Muscle of leg (tissue), 11 donors: ENCODE results near the gene ZBTB25. TPM values are rescaled to one million over a fixed set of nuclear protein-coding genes. Genes with fewer than 3 reads are reported as not detected.

Source experiments
- DNase-seq: peaks from one replicate; pipeline ENCODE4 v3.0.0; 2013
- H3K27ac ChIP-seq: one replicate; pipeline ENCODE4 v1.5.1; 2013; ENCODE audit warnings: mild to moderate bottlenecking, low read length, control low read depth
- H3K27me3 ChIP-seq: one replicate; pipeline ENCODE4 v1.6.1; 2013; ENCODE audit warnings: low read length; ENCODE audit not compliant: control insufficient read depth, insufficient read depth
- H3K36me3 ChIP-seq: one replicate; pipeline ENCODE4 v1.6.1; 2013; ENCODE audit warnings: low read length; ENCODE audit not compliant: control insufficient read depth, insufficient read depth
- H3K4me1 ChIP-seq: one replicate; pipeline ENCODE4 v1.6.1; 2013; ENCODE audit warnings: low read length; ENCODE audit not compliant: control insufficient read depth, insufficient read depth
- H3K4me3 ChIP-seq: one replicate; pipeline ENCODE4 v1.5.1; 2013; ENCODE audit warnings: low read length, control low read depth
- H3K9me3 ChIP-seq: replicated peaks from 2 replicates; pipeline ENCODE4 v1.6.1; 2013; ENCODE audit warnings: low read depth, low read length; ENCODE audit not compliant: control insufficient read depth
- WGBS: methylation state at CpG from one replicate; pipeline ENCODE4 v1.1.5; 2013; ENCODE audit warnings: missing lambda C conversion rate; ENCODE audit not compliant: insufficient coverage; 5-methylcytosine and 5-hydroxymethylcytosine counted together
- polyA plus RNA-seq, 8 donors: library from polyadenylated mRNA; unstranded; fragments of 120-200 nt; gene quantifications; one replicate each; pipeline versions ENCODE4 v1.2.1 to v1.2.3, GENCODE V29; 2013; ENCODE audit warnings: inconsistent platforms in 1 of 8, low replicate concordance in 1 of 8; ENCODE audit not compliant: insufficient read length in 8 of 8, insufficient read depth in 1 of 8
- total RNA-seq: library from RNA; stranded (reverse); fragments of 120-200 nt; gene quantifications from one replicate; pipeline ENCODE4 v1.2.4, GENCODE V29; 2013

The ZBTB25 gene
- total and polyA plus RNA-seq, 9 donors: 4.8 to 8.6 (median 7.1) TPM

- no peak overlapping the region for H3K4me3 ChIP-seq
- peak; percentile 43 for DNase-seq
- no peaks in the 10 kb centered on the region for H3K27me3 ChIP-seq
- H3K27ac ChIP-seq: no peak overlapping the region
- no peaks in the 10 kb centered on the region for H3K36me3 ChIP-seq
- H3K9me3 ChIP-seq: no peaks in the 10 kb centered on the region
- no peaks in the 10 kb centered on the region for H3K4me1 ChIP-seq
Measured at GRCh38 chr14:64478634-64479250, 24.9 kb downstream of the ZBTB25 start.

- H3K4me3 ChIP-seq: no peak overlapping the region
- no peaks in the 10 kb centered on the region for H3K36me3 ChIP-seq
- no peak overlapping the region for H3K27ac ChIP-seq
- no peaks in the 10 kb centered on the region for H3K4me1 ChIP-seq
- H3K9me3 ChIP-seq: no peaks in the 10 kb centered on the region
- 84% methylated on average over 6 of the region's 8 CpGs for WGBS
- DNase-seq: no peak
- no peaks in the 10 kb centered on the region for H3K27me3 ChIP-seq
Measured at GRCh38 chr14:64476438-64476837, 27.2 kb downstream of the ZBTB25 start.

DNA sequence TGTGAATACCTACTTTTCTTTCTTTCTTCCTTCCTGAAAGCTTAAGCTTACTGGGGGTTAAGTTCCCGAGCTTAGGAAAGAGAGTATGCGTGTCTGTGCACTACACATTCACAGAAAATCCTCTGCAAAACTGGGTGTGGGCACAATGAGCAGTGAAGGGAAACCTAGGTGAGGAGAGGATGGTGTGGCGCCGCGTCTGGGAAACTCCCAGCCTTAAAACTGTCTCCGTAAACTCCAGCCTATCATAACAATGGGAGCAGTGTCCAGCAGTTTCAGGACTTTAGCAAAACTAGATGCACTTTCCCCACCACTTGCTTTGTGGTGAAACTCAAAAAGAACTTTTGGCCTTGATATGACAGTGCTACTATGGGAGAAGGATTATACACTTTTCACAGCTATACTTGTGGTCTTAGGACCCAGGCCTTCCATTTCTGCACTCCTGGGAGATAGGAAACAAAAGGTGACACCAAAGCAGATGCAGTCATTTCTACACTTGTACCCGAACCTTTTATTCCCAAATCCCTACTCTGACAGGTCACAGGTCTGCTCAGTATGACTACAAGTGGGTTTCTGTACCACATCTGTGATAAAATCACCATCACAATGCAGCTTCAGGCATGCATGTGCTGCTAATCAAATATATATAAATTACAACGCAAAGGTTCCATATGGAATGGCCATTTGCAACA lies 27.9 kb downstream of the ZBTB25 start:
- no peak for DNase-seq
- Histone ChIP-seq H3K27ac (no peak overlapping the region), H3K9me3 (no peaks in the 10 kb centered on the region), H3K4me3 (no peak overlapping the region), H3K27me3 (no peaks in the 10 kb centered on the region), H3K36me3 (no peaks in the 10 kb centered on the region), H3K4me1 (no peaks in the 10 kb centered on the region)
- WGBS: 43% methylated on average over 1 of the region's 8 CpGs

GRCh38 chr14:64474698-64475097 lies 28.9 kb downstream of the ZBTB25 start:
- no peak for DNase-seq
- Histone ChIP-seq H3K36me3 (no peaks in the 10 kb centered on the region), H3K4me3 (no peak overlapping the region), H3K4me1 (no peaks in the 10 kb centered on the region), H3K9me3 (no peaks in the 10 kb centered on the region), H3K27ac (no peak overlapping the region), H3K27me3 (no peaks in the 10 kb centered on the region)
- WGBS: no CpG with 5 or more reads among the region's 4 CpGs

DNA sequence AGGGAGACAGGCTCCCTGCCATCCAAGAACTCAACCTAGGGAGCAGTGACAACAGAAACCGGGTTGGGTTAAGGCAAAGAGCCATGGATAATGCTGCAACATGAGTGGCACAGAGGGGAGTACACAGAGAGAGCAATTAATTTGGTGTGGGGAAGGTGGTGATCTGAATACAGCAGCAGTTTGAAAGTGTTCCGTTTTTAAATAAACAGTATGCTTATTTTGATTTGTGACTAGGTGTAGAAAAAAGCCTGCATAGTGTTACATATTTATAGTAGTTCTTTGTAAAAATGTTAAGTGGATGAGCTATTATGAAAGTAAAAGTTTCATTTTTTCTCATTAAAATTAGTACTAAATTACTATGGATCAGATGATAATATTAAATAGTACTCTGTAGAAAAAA lies 29.6 kb downstream of the ZBTB25 start:
- Histone ChIP-seq H3K9me3 (no peaks in the 10 kb centered on the region), H3K4me3 (no peak overlapping the region), H3K36me3 (no peaks in the 10 kb centered on the region), H3K27ac (no peak overlapping the region), H3K27me3 (no peaks in the 10 kb centered on the region), H3K4me1 (no peaks in the 10 kb centered on the region)
- DNase-seq: no peak
- WGBS: 63% methylated on average over 1 of the region's 2 CpGs

GRCh38 chr14:64468451-64468850 lies 35.2 kb downstream of the ZBTB25 start:
- no peak overlapping the region for H3K27ac ChIP-seq
- peaks cover 5% of the 10 kb centered on the region for H3K27me3 ChIP-seq
- H3K4me1 ChIP-seq: peaks cover 8% of the 10 kb centered on the region
- no peaks in the 10 kb centered on the region for H3K9me3 ChIP-seq
- WGBS: 17% methylated on average over 1 of the region's 3 CpGs
- DNase-seq: no peak
- no peaks in the 10 kb centered on the region for H3K36me3 ChIP-seq
- H3K4me3 ChIP-seq: no peak overlapping the region

GRCh38 chr14:64467566-64467965 lies 36.1 kb downstream of the ZBTB25 start:
- H3K27ac ChIP-seq: no peak overlapping the region
- no peaks in the 10 kb centered on the region for H3K9me3 ChIP-seq
- peaks cover 5% of the 10 kb centered on the region for H3K27me3 ChIP-seq
- peaks cover 8% of the 10 kb centered on the region for H3K4me1 ChIP-seq
- no peak overlapping the region for H3K4me3 ChIP-seq
- no peaks in the 10 kb centered on the region for H3K36me3 ChIP-seq
- DNase-seq: no peak

GRCh38 chr14:64467101-64467500 lies 36.5 kb downstream of the ZBTB25 start:
- DNase-seq: no peak
- no CpG with 5 or more reads among the region's 3 CpGs for WGBS

DNA sequence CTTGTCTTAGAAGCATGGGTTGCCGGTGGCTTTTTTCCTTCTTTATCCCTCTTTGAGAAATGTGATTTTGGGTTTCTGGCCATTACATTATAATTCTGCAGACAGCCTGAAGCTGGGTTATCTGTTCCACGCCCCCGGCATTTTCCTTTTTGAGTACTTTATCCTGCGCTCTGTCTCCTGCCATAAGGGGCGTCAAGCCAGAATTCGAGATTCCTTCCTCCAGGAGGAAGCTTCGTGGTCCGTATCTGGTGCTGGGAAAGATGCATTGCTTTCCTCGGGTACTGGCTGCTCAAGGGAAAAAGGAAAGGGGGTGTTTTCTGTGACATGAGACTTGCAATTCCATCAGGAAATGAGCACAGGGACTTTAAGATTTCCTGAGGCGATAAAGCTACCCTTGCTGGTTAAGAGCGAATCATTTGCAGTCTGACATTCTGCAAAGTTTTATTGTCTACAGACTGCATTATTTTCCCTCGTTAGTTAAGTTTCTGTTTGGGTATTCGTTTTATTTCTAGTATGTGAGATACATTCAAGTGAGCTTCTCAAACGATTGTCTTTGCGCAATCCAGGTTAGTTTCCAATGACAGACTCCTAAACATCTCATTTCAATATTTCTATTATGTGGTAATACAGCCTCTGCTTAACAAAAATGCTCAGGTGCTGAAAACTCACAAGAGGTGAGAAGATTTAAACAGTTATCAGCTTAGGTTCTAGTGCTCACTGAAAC lies 37.6 kb downstream of the ZBTB25 start:
- Histone ChIP-seq H3K27me3 (peaks cover 5% of the 10 kb centered on the region), H3K27ac (no peak overlapping the region), H3K4me3 (peak overlapping the region; percentile 62), H3K36me3 (no peaks in the 10 kb centered on the region), H3K4me1 (peaks cover 8% of the 10 kb centered on the region), H3K9me3 (no peaks in the 10 kb centered on the region)
- peak; percentile 75 for DNase-seq
- WGBS: 0% methylated on average over 6 of the region's 15 CpGs

More at GRCh38 chr14:64467101-64467500, 36.5 kb downstream of the ZBTB25 start:
- Histone ChIP-seq H3K36me3 (no peaks in the 10 kb centered on the region), H3K27ac (no peak overlapping the region), H3K9me3 (no peaks in the 10 kb centered on the region), H3K4me1 (peaks cover 8% of the 10 kb centered on the region), H3K4me3 (no peak overlapping the region), H3K27me3 (peaks cover 5% of the 10 kb centered on the region)

GRCh38 chr14:64465191-64465822 lies 38.3 kb downstream of the ZBTB25 start, which contains the start of gene AKAP5:
TSS of gene AKAP5 (plus strand) at chr14:64465499. CDS start at chr14:64468395, 2,896 bp downstream.
- H3K27ac ChIP-seq: no peak within 1 kb of the TSS
- peak; percentile 75 for DNase-seq
- H3K36me3 ChIP-seq: no peaks in the 10 kb centered on the region
- H3K9me3 ChIP-seq: no peaks in the 10 kb centered on the region
- H3K4me1 ChIP-seq: peaks cover 8% of the 10 kb centered on the region
- peak within 1 kb of the TSS; percentile 62 for H3K4me3 ChIP-seq
- peaks cover 5% of the 10 kb centered on the region for H3K27me3 ChIP-seq
- under 1% methylated on average over 63 of the region's 74 CpGs for WGBS
